ENCODE results near the gene KCNJ15. TPM values are rescaled to one million over a fixed set of nuclear protein-coding genes. Genes with fewer than 3 reads are reported as not detected.
A peak's percentile ranks its signal among the peaks of the same experiment; 100 is the strongest.

The KCNJ15 gene
- total RNA-seq, 3 donors from 2014 or later (not counting 1 experiment from before 2014, with no cell fraction given) = 1.9 TPM; not detected in 2

DNA sequence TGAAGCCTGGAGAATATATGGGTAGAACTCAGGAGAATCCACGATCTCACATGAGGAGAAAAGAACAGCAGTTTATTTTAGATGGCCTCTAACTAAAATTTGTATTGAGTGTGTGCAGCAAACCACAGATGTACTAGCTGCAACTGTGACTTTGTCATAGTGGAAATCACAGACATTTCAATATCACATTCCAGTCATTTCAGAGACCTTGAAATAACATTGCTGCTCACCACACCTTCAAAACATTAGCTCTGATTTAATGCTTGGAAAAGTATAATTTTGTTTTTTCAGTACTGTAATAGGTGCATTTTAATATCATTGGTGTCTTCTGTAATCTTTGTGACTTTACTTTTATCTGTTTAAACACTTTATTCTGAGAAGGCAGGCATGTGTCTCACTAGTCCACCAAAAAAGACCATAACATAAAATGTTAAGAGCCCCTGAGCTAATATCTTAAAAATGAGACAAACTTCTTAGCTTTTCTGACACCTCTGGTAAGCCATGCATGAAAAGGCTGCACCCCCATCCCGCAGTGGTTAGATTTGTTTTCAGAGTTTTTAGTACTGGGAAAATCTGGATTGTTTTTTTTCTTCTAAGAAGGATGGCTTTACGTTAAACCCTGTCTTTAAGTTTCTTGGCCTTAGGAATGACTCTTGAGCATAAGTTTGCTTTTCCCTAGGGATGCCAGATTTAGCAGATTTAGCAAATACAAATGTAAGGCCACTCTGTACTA, 30.1 kb downstream of the KCNJ15 start:
- intact Hi-C loops (cut with micrococcal nuclease) = no loop called here
- Mint-ChIP-seq H3K4me1 (peaks cover 0 to 5% of the 10 kb centered on the region in 2 donors), H3K36me3 (no peaks in the 10 kb centered on the region), H3K27ac (no peak overlapping the region), H3K9me3 (no peaks in the 10 kb centered on the region), H3K27me3 (ENCODE audit: low read depth in 2 of 2) (peaks cover 18 to 46% of the 10 kb centered on the region in 2 donors), H3K4me3 (no peak overlapping the region)
- H3K27ac ChIP-seq (ENCODE audit: low read length) = no peak overlapping the region
- DNase-seq (no peak), ATAC-seq (no peak)
- H3K4me3 ChIP-seq (ENCODE audit: low read length) = no peak overlapping the region
- no peaks in the 10 kb centered on the region for H3K36me3 ChIP-seq (ENCODE audit: control insufficient read depth, insufficient read depth, low read length)
- TF ChIP-seq, protein P1, sequence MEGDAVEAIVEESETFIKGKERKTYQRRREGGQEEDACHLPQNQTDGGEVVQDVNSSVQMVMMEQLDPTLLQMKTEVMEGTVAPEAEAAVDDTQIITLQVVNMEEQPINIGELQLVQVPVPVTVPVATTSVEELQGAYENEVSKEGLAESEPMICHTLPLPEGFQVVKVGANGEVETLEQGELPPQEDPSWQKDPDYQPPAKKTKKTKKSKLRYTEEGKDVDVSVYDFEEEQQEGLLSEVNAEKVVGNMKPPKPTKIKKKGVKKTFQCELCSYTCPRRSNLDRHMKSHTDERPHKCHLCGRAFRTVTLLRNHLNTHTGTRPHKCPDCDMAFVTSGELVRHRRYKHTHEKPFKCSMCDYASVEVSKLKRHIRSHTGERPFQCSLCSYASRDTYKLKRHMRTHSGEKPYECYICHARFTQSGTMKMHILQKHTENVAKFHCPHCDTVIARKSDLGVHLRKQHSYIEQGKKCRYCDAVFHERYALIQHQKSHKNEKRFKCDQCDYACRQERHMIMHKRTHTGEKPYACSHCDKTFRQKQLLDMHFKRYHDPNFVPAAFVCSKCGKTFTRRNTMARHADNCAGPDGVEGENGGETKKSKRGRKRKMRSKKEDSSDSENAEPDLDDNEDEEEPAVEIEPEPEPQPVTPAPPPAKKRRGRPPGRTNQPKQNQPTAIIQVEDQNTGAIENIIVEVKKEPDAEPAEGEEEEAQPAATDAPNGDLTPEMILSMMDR (IDR thresholded peaks at IDR 0.05) = no peak
- no peaks in the 10 kb centered on the region for H3K9me3 ChIP-seq (ENCODE audit: control insufficient read depth, insufficient read depth, low read length)
- 77% methylated on average over 3 of the region's 3 CpGs for whole genome bisulfite sequencing (ENCODE audit: insufficient coverage)
- no peaks in the 10 kb centered on the region for H3K4me1 ChIP-seq (ENCODE audit: control insufficient read depth, insufficient read depth, low read length)
- no peaks in the 10 kb centered on the region for H3K27me3 ChIP-seq (ENCODE audit: control insufficient read depth, insufficient read depth, low read length)

DNA sequence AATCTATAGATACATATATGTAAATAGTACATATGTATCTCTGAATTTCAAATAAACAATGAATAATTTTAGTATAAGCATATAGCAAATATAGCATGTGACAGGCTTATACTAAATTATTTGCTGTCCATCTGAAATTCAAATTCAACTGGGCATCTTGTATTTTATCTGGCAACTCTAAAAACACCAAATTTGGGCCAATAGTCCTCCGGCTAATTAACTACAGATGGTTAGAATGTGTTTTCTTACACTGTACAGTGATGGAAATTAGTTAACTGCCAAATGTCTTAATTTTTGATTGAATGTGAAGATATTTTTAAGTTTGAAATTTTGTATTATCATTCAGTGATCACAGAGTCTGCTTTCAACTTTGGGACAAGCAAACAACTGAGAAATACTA, 30.7 kb downstream of the KCNJ15 start:
- Histone ChIP-seq H3K9me3 (ENCODE audit: control insufficient read depth, insufficient read depth, low read length) (no peaks in the 10 kb centered on the region), H3K27me3 (ENCODE audit: control insufficient read depth, insufficient read depth, low read length) (no peaks in the 10 kb centered on the region), H3K27ac (ENCODE audit: low read length) (no peak overlapping the region), H3K36me3 (ENCODE audit: control insufficient read depth, insufficient read depth, low read length) (no peaks in the 10 kb centered on the region), H3K4me1 (ENCODE audit: control insufficient read depth, insufficient read depth, low read length) (no peaks in the 10 kb centered on the region), H3K4me3 (ENCODE audit: low read length) (no peak overlapping the region)
- no peaks in the 10 kb centered on the region for H3K9me3 Mint-ChIP-seq
- H3K4me3 Mint-ChIP-seq = no peak overlapping the region
- no peak for ATAC-seq
- TF ChIP-seq, protein P1 (IDR thresholded peaks at IDR 0.05) = no peak
- intact Hi-C loops (cut with micrococcal nuclease) = no loop called here
- no peak overlapping the region for H3K27ac Mint-ChIP-seq
- no CpG with 5 or more reads among the region's 1 CpG for WGBS (ENCODE audit: insufficient coverage)
- peaks cover 18 to 46% of the 10 kb centered on the region in 2 donors for H3K27me3 Mint-ChIP-seq (ENCODE audit: low read depth in 2 of 2)
- peaks cover 0 to 5% of the 10 kb centered on the region in 2 donors for H3K4me1 Mint-ChIP-seq
- DNase-seq = no peak
- no peaks in the 10 kb centered on the region for H3K36me3 Mint-ChIP-seq

DNA sequence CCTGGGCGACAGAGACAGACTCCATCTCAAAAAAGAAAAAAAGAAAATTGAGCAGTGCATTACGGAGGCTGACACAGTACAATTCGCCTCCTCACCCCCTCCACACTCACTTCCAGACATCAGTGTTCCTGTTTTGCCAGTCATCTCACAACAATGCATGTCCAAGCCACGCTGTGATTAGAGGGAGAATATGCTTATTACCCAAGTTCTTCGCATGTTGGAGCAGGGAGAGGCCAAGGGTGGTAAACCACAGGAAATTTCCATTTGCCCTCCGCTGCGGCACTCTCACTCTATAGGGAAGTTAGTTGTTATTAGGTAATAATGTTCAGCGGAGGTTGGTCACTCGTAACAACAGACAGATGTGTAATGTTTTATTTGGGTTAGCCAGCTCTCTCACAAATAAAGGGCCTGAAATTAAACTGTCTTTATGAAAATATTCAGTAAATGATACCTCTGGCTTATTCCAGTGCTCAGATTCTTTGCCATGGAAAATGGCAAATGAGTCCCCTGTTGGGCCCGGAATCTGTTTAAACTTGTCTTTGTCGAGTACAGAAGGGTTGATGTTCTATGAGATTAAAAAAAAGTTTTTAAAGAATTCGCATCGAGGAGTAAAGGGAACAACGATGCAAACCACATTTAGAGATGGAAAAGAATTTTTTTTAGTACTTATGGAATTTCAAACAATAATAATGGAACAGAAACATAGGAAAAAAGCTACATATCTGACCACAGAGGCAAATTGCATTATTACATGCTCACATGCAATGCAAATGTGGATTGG, 33.1 kb downstream of the KCNJ15 start:
- DNase-seq (peak in 1 of 2 donors; percentile 19), ATAC-seq (peak; percentile 15 to 84 (median 52))
- TF ChIP-seq, protein P1 (IDR thresholded peaks at IDR 0.05) = no peak
- Mint-ChIP-seq H3K36me3 (no peaks in the 10 kb centered on the region), H3K9me3 (no peaks in the 10 kb centered on the region), H3K27me3 (ENCODE audit: low read depth in 2 of 2) (peaks cover 8 to 37% of the 10 kb centered on the region in 2 donors), H3K27ac (no peak overlapping the region), H3K4me1 (peaks cover 0 to 5% of the 10 kb centered on the region in 2 donors), H3K4me3 (no peak overlapping the region)
- Histone ChIP-seq H3K4me3 (ENCODE audit: low read length) (no peak overlapping the region), H3K36me3 (ENCODE audit: control insufficient read depth, insufficient read depth, low read length) (no peaks in the 10 kb centered on the region), H3K4me1 (ENCODE audit: control insufficient read depth, insufficient read depth, low read length) (no peaks in the 10 kb centered on the region), H3K27ac (ENCODE audit: low read length) (no peak overlapping the region), H3K27me3 (ENCODE audit: control insufficient read depth, insufficient read depth, low read length) (no peaks in the 10 kb centered on the region), H3K9me3 (ENCODE audit: control insufficient read depth, insufficient read depth, low read length) (no peaks in the 10 kb centered on the region)
- 33% methylated on average over 9 of the region's 14 CpGs for WGBS (ENCODE audit: insufficient coverage)
- intact Hi-C loops (cut with micrococcal nuclease) = no loop called here
